Measurements from ENCODE around the gene STK35.

DNA sequence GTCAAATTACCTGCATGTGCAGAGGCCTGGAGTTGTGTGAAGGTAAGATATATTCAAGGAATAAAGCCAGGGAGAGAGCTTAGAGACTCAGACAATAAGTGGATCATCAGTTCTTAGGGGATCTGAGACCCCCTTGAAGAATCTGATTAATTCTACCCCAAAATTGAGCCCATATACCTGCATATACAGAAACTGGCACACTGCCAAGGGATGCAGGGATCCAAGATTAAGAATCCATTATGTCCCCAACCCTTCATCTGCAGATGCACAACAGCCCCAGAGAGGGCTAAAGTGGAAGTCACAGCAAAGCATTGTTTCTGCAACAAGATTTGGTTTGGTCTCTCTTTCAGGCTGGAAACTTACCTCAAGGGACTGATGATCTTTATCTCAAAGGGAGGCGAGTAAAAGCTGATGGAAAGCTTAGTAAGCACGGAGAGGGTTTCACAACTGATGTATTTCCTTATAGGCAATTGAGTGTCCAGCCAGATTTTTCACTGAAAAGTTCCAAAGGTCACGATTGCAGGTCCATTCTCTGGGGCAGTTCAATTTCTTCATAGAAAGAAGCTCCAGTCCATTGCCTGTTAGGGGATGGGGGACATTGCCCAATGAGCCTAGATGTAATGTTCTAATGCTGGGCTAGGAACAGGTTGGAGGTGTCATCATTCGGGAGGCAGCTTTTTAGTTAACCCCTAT is 20.9 kb upstream of the STK35 start:
- TF ChIP-seq, protein P1, sequence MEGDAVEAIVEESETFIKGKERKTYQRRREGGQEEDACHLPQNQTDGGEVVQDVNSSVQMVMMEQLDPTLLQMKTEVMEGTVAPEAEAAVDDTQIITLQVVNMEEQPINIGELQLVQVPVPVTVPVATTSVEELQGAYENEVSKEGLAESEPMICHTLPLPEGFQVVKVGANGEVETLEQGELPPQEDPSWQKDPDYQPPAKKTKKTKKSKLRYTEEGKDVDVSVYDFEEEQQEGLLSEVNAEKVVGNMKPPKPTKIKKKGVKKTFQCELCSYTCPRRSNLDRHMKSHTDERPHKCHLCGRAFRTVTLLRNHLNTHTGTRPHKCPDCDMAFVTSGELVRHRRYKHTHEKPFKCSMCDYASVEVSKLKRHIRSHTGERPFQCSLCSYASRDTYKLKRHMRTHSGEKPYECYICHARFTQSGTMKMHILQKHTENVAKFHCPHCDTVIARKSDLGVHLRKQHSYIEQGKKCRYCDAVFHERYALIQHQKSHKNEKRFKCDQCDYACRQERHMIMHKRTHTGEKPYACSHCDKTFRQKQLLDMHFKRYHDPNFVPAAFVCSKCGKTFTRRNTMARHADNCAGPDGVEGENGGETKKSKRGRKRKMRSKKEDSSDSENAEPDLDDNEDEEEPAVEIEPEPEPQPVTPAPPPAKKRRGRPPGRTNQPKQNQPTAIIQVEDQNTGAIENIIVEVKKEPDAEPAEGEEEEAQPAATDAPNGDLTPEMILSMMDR (IDR thresholded peaks at IDR 0.05) = no peak
- TF ChIP-seq POLR2A (IDR thresholded peaks at IDR 0.05) = no peak
- no peak for TF ChIP-seq EP300 (IDR thresholded peaks at IDR 0.05)

Data from ovary (tissue), 3 donors.